ENCODE data around the gene RGL3.

- TF ChIP-seq POLR2A (IDR thresholded peaks at IDR 0.05; ENCODE audit: low read depth, low read length), result no peak
- no peak for TF ChIP-seq TAF1 (IDR thresholded peaks at IDR 0.05; ENCODE audit: borderline replicate concordance, low read depth, low read length)
Observed at GRCh38 chr19:11355160-11356073, 63.7 kb downstream of the RGL3 start, which contains the start of gene PLPPR2.
